GM18517 (cell line): ENCODE data around the gene PPP3R1.
"Not testable (repeated sequence)": the region's sequence is repeated elsewhere in the genome, so short reads cannot be mapped to it uniquely, and the experiment has no call there.

Source experiments
- ATAC-seq: cut with Tn5 transposase; IDR thresholded peaks from one replicate; pipeline ENCODE4 v1.9.1; 2021; ENCODE audit warnings: mild to moderate bottlenecking, moderate library complexity; ENCODE audit not compliant: unreplicated experiment

Gene PPP3R1

DNA sequence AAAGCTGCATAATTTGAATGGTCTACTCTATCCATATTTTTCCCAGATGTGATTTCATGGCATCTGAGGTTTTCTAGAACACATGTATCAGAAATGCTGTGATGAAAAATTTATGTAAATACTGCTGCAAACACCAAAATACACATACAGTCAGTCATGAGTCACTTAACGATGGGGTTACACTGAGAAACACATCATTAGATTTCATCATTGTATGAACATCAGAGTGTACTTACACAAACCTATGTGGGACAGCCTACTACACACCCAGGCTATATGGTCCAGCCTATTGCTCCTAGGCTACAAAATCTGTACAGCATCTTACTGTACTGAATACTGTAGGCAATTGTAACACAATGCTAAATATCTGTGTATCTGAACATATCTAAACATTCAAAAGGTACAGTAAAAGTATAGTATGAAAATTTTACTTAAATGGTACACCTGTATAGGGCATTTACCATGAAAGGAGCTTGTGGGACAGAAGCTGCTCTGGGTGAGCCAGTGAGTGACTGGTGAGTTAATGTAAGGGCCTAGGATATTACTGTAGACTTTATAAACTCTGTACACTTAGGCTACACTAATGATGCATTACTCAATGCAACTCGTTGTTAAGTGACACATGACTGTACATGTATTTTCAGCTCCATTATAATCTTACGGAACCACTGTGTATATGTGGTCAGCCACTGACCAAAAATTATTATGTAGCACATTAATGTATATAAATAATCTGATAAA lies 61.2 kb downstream of the PPP3R1 start:
- ATAC-seq: peak; percentile 46

DNA sequence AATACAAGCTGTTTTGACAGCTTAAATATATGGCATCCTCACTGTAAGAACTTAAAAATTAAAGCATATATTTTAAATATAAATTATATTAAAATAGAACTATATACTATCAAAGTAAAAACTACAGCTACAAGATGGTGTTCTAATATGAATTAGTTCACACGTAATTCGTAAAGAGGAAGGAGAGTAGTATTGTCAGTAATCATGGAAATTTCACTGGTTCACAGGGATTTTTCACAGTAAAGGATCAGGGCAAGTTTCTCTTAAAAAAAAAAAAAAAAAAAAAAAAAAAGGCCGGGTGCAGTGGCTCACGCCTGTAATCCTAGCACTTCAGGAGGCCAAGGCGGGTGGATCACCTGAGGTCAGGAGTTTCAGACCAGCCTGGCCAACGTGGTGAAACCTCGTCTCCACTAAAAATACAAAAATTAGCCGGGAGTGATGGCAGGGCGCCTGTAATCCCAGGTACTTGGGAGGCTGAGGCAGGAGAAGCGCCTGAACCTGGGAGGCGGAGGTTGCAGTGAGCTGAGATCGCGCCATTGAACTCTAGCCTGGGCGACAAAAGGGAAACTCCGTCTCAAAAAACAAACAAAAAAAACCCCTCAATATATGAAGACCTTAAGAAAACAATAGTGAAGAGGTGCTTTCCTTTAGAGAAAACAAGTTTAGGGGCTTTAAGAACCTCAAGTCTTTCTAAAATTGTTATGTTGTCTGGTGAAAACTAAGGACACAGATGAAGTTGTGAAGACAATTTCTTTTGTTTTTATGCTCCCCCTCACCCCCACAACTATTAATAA lies 62.1 kb downstream of the PPP3R1 start:
- no peak for ATAC-seq

DNA sequence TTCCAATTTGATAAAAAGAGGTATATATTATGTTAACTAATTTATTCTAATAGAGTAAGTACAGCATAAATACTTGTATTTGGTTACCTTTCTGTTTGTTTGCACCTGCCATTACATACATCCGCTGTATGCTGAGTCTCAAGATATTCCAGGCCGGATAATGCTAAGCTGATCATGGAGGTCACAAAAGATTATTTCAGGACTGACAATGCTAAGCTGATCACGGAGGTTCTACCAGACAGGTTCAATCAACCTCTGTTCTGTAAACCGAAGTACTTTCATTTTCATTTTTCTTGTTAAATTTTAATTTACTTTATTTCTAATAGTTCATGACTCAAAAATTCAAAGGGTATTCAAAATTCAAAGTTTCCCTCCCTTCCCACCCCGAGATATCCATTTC lies 63.5 kb downstream of the PPP3R1 start:
- ATAC-seq: no peak

DNA sequence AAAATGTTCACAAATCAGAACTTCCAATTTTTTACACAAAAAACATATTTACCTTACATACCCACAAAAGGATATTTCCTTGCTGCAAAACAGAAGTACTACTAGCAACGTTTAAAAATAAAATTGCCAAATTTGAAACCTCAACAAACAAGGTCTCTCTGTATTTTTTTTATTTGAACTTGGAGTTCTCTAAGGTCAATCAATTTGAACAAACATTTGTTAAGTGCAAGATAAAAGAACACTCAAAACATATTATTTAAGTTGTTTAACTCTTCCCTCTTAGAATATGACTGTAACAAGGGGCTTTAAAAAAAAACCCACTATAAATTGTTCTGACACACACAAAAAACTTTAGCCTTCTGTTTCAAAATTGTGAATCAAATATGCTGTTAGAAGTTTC lies 65.0 kb downstream of the PPP3R1 start:
- no peak for ATAC-seq

DNA sequence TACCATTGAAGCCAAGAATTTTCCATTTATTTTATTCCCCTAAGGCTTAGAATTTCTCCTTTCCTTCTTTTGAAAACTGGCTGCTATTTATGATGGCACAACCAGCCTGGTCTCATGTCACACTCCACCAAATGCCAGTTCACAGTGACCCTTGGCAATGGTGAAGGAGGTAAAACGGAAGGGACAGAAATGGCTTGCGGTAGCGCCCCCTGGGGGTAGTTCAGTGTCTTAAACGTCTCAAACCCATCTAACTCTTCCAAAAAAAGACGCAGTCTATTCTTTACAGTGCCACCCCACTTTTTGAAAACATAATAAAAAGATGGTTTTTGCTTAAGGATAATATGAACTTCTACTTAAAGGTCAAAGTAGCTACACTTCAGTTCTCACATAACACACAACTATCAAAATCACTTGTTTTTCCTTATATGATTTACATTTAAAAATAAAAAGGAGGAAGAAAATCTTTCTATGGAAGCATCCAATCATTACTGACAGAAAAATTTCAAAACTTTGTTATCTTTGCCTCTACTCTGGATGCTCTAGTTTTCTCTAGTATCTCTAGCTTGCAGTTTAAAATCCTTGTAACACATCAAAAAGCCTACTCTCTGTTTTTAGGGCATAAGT lies 66.7 kb downstream of the PPP3R1 start:
- ATAC-seq: no peak

DNA sequence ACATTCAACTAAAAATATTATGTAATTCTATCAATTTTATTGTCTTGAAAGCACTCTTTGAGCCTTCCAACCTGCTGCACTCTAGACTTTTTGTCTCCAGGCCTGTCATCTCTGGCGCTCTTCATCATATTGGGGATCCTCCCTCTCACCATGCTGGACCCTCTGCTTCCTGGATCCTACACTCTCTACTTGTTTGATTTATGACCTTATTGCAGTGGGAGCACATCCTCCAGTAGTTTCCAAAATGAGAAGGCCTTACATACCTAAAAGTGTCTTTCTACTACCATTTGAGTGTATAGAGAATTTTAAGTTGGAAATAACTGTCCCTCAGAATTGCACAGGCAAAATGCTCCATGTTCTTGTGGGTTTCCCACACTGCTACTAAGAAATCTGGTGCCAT lies 69.4 kb downstream of the PPP3R1 start:
- no peak for ATAC-seq

DNA sequence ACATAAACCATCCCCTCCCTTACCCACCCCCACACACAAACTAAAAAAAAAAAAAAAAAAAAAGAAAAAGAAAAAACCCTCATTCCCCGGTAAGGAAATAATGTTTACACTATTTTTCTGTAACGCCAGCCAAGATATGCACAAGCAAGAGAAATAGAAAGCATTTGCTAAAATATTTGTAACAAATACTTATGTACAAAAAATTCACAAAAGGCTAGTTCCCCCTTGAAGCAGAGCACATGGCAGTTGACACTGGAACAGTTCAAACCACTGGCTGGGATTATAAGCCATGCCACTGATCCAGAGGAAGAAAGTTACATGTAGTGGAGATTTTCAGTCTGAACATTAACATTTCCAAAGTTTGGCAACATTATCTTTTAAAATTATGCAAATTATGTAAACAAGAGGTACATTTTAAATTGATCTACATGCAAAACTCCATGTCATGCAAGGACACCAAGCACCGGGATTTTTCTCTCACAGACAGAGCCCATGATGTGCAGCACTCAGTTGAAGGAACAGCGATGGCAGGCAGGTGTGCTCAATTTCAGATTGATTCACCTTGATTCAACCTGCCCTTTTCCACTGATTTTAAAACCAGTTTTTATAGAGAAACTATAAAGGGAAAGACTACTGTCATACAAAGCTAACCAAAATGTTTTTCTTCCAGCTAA lies 73.2 kb downstream of the PPP3R1 start:
- no peak for ATAC-seq

DNA sequence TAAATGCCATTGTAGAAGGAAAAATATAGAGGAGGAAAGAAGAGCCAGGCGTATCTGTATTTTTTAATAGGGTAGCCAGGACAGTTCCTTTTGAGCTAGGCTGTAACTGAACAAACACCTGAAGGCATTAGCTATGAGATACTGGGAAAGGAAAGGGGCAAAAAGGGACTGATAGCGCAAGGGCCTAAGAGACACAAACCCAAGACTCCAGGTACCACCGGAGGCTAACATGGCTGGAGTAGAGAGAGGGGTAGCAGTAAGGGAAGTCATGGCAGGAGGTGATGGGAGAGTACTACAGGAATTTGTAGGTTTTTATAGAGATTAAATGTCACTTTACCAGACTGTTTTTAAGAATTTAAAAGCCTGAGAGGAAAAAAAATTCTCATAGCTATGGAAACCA lies 73.9 kb downstream of the PPP3R1 start:
- ATAC-seq: no peak

DNA sequence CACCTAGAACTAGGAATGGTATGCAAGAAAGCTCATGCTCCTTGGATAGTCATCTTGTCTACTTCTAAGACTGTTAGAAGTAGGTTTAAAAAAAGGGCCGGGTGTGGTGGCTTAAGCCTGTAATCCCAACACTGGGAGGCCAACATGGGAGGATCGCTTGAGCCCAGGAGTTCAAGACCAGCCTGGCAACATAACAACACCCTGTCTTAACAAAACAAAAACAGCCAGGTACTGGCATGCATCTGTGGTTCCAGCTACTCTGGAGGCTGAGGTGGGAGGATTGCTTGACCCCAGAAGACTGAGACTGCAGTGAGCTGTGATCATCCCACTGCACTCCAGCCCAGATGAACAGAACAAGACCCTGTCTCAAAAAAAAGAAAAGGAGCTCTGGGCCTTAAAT lies 74.8 kb downstream of the PPP3R1 start:
- no peak for ATAC-seq

DNA sequence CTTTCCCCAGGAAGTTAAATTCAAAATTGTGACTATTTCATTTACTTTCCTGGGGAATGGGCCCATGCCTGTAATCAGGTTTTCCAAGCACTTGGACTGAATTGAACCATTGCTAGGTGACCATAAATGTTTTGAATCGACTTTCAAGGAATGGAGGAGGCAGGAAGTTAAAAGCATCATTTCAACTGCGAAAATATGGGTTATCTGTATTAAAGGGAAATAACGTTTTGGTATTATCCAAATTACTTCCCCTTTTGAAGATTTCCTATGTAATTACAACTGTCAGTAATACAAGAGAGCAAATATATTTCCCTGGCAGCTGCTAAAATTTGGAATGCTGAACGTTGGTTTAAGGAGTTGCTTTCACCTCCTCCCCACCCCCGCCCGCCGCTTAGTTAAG lies 75.7 kb downstream of the PPP3R1 start:
- no peak for ATAC-seq

DNA sequence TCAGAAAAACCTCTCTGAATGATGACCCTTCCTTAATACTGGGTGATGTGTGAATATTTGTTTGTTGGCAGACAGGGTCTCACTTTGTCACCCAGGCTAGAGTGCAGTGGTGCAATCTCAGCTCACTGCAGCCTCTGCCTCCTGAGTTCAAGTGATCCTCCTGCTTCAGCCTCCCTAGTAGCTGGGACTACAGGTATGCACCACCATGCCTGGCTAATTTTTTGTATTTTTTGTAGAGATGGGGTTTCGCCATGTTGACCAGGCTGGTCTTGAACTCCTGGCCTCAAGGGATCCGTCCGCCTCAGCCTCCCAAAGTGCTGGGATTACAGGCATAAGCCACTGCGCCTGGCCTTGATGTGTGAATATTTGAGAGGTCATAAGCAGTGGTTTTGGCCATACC lies 77.1 kb downstream of the PPP3R1 start:
- ATAC-seq: not testable (repeated sequence)

DNA sequence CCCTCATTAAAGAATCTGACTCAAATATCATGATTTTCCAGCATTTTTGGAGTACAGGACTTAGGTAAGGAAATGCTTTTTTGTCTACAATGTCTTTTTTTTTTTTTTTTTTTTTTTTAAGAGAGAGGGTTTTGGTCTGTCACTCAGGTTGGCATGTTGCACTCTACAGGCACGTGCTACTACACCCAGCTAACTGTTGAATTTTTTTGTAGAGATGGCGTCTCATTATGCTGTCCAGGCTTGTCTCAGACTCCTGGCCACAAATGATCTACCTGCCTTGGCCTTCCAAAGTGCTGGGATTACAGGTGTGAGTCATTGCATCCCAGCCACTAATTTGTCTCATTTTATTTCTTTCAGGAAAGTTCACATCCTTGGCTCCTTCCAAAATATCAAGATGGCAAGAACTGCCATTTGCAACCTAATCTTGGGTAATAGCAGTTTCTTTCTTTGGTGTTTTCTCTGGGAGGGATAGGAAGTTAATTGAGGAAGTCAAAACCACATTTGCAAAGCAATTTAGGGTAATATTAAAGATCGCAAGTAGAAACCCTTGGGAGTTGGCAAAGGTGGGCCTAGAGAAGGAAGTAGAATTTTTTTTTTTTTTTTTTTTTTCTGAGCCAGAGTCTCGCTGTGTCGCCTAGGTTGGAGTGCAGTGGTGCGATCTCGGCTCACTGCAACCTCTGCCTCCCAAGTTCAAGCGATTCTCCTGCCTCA lies 79.2 kb downstream of the PPP3R1 start:
- no peak for ATAC-seq

DNA sequence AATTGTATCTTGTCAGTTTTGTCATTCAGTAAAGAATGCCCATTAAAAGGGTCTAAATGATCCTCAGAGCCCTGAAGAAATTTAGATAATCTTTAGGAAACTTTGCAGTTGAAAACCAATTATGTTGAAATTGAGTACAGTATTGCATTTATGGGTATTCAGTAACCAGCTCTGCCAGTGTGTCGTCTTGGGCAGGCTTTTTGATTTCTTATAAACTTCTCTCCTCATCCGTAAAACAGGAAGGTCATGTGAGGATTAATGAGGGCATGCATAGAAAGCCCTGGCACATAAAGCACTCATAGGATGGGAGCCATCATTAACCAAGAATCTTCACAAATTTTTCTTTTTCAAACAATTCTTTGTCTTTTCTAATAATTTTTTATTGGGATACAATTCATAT lies 79.8 kb downstream of the PPP3R1 start:
- ATAC-seq: no peak

DNA sequence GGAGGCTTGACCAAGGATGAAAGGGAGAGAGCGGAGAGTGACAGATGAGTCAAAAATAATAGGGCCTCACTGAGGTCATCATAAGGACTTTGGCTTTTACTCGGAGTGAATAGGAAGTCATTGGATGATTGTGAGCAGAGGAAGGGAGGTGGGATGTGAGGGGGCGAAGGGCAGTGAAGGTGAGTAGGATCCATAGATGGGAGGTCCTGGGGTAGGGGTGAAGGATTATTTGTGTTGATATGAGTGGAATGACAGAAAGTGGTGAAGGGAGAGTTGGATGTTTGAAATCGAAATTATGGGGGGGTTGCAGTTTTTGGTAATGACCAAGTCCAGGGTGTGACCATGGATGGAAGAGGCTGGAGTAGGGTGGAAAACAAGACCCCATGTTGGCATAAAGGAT lies 80.6 kb downstream of the PPP3R1 start:
- ATAC-seq: no peak

DNA sequence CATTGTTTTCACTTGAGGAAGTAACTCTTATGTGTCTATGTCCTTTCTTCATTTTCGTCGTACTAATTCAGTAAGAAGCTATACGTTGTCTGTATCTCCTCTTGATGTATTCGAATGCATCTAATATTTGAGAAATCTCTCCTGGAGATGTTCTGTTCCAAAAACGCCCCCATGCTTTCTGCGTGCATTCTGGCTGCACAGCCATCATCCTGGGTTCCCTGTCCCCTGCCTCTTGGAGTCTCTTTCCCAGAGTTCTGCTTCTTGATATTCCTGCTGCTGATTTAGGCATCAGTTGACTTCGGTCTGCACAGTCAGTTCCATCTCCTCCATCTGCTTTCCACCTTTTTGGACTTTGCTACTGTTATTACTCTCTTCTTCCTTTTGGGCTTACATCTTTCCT lies 81.2 kb downstream of the PPP3R1 start:
- ATAC-seq: no peak

DNA sequence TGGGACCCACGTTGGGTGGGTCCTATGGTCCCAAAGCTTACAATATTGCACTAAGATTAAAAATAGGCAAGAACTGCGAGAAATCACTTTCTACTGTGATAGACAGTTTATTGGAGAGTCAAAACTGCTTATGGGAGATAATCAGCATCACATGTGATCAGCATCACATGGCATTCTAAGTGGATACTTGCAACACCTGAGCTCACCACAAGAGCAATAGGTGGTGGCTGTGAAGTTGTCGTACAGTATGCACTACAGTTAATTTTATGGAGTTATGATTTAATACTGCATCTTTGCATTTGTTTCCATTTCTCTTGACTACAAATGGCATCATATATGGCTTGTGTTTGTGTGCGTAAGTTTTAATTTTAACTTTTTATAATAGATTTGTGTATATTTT lies 83.0 kb downstream of the PPP3R1 start:
- ATAC-seq: no peak

DNA sequence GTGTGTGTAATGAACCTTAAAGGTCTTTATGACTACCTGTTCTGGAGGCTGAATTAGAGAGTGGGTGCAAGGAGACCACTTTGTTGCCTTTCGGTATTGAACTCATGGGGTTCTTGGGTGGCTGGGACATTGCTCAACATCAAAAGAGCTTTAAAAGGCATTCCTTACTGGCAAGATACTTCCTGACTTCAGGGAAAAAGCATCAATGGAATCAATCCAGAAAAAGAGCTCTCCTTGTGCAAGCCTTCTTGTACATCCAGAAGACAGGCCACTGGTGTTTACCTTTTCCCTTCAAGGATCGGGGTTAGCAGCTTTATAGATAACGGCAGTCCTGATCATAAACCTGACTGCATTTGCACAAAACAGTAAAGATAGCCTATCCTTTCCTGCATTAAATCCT lies 85.1 kb downstream of the PPP3R1 start:
- ATAC-seq: no peak

DNA sequence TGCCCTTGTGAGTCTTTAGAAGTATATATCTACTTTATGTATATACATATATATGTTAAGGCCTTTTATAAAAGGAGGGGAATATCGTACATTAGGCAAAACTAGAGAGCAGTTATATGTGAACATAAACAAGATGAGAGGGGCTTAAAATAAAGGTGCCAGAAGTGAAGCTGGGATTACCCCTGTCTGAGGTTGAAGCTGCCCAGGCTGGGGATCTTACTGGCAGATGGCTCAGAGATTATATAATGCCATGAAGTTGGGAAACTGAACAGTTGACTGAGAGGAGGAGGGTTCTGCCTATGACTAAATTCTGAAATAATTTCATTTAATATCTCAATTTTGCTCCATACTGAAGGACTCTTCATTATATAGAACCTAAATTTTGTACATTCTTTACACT lies 88.7 kb downstream of the PPP3R1 start:
- no peak for ATAC-seq

DNA sequence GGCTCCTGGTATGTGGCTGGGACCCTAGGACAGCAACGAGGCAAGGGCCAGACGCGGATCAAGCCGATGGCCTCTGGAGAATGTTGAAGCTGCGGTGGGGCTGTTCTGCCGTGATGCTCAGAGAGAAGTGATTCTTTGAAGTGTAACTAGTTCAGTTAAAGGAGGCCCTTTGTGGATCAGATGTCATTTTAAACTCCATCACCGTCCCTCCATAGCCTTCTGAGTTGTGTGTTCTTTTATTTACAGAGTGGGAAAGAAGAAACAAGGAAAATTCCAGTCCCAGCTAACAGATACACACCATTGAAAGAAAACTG lies 94.2 kb downstream of the PPP3R1 start:
- no peak for ATAC-seq

DNA sequence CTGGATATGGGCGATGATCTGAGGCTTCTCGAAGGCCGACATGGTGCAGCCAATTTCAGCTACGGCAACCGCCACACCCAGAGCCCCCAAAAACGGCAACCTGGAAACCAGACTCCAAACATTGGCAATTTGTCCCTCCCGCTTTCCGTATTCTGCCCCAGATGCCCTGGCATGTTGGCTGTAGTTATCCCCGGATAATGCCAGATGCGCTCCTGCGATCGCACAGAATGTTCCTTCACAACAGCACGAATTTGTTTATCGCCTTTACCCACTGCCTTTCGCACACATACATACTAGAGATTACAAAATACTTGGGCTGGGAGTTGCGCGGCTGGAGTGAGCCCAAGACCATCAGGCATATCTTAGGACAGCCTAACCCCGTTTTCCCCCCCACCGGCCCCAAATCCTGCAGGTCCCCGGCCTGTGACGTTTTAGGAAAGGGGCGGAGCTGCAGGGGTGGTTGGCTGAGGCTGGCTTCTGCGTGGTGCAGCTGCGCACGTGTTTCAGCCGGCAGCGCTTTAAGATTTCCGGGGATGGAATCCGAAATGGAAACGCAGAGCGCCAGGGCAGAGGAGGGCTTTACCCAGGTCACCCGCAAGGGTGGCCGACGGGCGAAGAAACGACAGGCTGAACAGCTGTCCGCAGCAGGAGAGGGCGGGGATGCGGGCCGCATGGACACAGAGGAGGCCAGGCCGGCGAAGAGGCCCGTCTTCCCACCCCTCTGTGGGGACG lies 94.8 kb downstream of the PPP3R1 start, which contains the start of gene PNO1:
PNO1 (plus strand) TSS at position 487 of the 732 bp plus-strand sequence; CDS start at position 534, 47 bp downstream.
- ATAC-seq: peak; percentile 91
